BLaER1 treated with 17β-estradiol and CSF1 and Interleukin-3, amounts not matched to agents 10 nM and 100 nM (cell line): ENCODE measurements around the gene CTNNA3.

Experiments used
- H3K27ac ChIP-seq, 11 experiments: shearing (Covaris generic); formaldehyde crosslinking; 2 replicates each; pipeline ENCODE4 v1.8.1; 2022
- H3K27me3 ChIP-seq, 11 experiments: shearing (Covaris generic); formaldehyde crosslinking; 2 replicates each; pipeline ENCODE4 v1.8.1; 2022
- H3K36me3 ChIP-seq, 11 experiments: shearing (Covaris generic); formaldehyde crosslinking; 2 replicates each; pipeline ENCODE4 v1.8.1; 2022
- H3K4me1 ChIP-seq, 10 experiments: shearing (Covaris generic); formaldehyde crosslinking; 2 replicates each; pipeline ENCODE4 v1.8.1; 2022
- H3K4me2 ChIP-seq, 11 experiments: shearing (Covaris generic); formaldehyde crosslinking; 2 replicates each; pipeline ENCODE4 v1.8.1; 2022
- H3K4me3 ChIP-seq, 10 experiments: shearing (Covaris generic); formaldehyde crosslinking; 2 replicates each; pipeline ENCODE4 v1.8.1; 2022
- H3K9ac ChIP-seq, 11 experiments: shearing (Covaris generic); formaldehyde crosslinking; 2 replicates each; pipeline ENCODE4 v1.8.1; 2022
- H3K9me3 ChIP-seq, 11 experiments: shearing (Covaris generic); formaldehyde crosslinking; replicated peaks in 1 of 11; 2 replicates each; pipeline ENCODE4 v1.8.1; 2022
- H4K20me1 ChIP-seq, 11 experiments: shearing (Covaris generic); formaldehyde crosslinking; 2 replicates each; pipeline ENCODE4 v1.8.1; 2022
- Cebpa-rat ChIP-seq, 11 experiments: shearing (Covaris generic); IDR thresholded peaks; 2 replicates each; pipeline ENCODE4 v1.8.1; 2022

CTNNA3 gene

DNA sequence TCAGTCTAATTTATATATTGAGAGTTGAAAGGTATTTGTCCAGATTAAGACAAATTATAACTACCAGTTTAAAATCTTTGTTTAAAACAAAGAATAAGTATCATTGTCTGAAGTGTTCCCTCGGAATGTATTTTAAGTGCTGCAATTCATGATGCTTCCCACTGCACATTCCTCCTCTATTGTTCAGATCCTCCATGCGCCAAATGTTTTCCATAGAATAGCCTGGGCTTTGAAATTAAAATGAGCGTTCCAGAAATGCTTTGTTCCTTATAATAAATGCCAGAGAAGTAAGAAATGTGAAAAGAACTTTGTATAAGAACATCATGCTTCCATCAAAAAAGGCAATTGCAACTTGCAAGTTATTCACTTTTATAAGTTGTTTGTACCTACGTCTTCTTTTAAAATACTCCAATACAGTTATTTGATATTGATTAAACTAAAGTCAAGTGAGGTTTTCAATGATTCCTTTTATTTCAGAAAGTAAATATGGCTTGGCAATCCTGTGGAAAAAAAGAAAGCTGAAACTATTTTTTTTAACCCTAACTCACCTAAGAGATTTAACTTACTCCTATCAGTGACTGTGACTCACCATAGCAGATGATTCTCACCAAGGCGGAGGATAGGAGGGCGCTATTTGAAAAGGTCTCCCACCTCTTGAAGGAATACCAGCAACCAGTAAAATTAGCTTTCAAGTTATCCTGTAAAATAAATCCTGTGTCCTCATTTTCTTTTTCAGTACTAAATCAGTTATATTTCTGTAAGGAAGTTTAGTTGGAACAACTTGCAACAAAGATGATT is 85.8 kb downstream of the CTNNA3 start:
- Histone ChIP-seq H3K27ac (no peak overlapping the region), H3K36me3 (no peaks in the 10 kb centered on the region), H3K4me3 (no peak overlapping the region), H3K27me3 (no peaks in the 10 kb centered on the region; a peak in 1 of 22 replicates), H3K4me1 (peaks cover 0 to 15% (median 6%) of the 10 kb centered on the region in 10 experiments; a peak in 10 of 20 replicates), H3K4me2 (no peak overlapping the region), H3K9ac (no peak overlapping the region), H3K9me3 (peaks cover 0 to 14% (median 12%) of the 10 kb centered on the region in 11 experiments; a peak in 16 of 22 replicates), H4K20me1 (no peaks in the 10 kb centered on the region)
- TF ChIP-seq Cebpa-rat (IDR thresholded peaks at IDR 0.05) = no peak

DNA sequence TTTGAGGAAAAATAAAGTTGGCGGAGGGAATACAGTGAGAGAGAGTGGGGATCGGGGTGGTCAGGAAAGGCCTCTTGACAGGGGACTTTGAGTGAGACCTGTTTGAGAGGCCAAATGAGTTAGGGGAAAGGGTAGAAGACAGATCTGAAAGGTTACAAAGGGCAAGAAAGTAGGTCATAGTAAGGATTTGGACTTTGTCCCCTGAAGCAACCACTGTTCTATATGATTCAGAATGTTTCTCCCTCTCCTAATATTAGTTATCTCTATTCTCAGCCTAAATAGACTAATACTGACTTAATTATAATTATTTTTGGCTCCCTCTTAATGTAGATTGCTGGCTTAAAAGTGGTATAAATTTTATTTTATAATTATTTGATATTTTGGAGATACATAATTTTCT is 88.0 kb downstream of the CTNNA3 start:
- Histone ChIP-seq H3K9me3 (no peaks in the 10 kb centered on the region), H3K4me2 (peak overlapping the region in 3 of 11 experiments; percentile 28 to 57 (median 44); a peak in 1 of 22 replicates), H3K27ac (no peak overlapping the region), H3K4me3 (no peak overlapping the region), H3K4me1 (peaks cover 0 to 11% (median 4%) of the 10 kb centered on the region in 10 experiments; a peak in 10 of 20 replicates), H3K9ac (no peak overlapping the region), H3K36me3 (no peaks in the 10 kb centered on the region), H3K27me3 (no peaks in the 10 kb centered on the region; a peak in 1 of 22 replicates), H4K20me1 (no peaks in the 10 kb centered on the region)
- no peak for TF ChIP-seq Cebpa-rat (IDR thresholded peaks at IDR 0.05)

DNA sequence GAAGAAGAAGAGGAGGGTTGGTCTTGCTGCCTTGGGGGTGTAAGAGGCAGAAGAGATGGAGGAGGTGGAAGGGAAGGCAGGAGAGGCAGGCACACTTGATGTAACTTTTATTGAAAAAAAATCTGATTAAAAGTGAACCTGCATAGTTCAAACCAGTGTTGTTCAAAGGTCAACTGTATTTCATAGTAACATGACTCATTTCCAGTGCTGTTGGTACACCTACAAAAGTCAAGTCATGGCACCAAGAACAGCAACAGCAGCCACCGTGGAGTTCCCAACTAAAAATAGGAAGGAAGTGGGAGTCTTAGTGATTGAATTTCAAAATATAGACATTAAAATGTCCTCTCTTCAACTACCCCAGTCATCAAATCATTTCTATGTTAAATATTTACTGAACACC is 88.5 kb downstream of the CTNNA3 start:
- H3K27me3 ChIP-seq = no peaks in the 10 kb centered on the region; a peak in 1 of 22 replicates
- no peaks in the 10 kb centered on the region for H3K36me3 ChIP-seq
- H3K4me2 ChIP-seq = peak overlapping the region in 4 of 11 experiments; percentile 28 to 57 (median 46); a peak in 6 of 22 replicates
- no peaks in the 10 kb centered on the region for H4K20me1 ChIP-seq
- peaks cover 0 to 8% (median 0%) of the 10 kb centered on the region in 10 experiments; a peak in 6 of 20 replicates for H3K4me1 ChIP-seq
- no peak for TF ChIP-seq Cebpa-rat (IDR thresholded peaks at IDR 0.05)
- H3K9me3 ChIP-seq = no peaks in the 10 kb centered on the region
- H3K27ac ChIP-seq = no peak overlapping the region
- no peak overlapping the region for H3K4me3 ChIP-seq
- no peak overlapping the region for H3K9ac ChIP-seq

DNA sequence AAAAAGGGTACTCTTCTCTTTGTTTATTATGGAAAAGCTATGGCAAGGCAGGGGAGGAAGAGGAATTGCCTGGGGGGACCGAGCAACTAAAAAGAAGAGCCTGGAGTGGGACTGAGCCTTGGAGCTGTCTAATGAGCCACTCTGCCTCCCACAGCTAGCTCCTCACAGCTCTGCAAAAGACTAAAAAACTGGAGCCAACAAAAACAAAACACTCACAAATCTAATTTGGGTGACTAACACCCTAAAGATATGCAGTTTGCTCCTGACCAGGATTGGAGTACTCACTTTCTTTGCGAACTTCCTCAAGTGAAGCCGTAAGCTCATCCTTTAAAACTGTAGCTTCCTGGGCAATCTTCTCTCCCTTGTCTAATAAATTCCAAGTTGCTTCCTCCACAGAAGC is 89.4 kb downstream of the CTNNA3 start:
- Histone ChIP-seq H3K27ac (no peak overlapping the region), H3K9ac (no peak overlapping the region), H3K27me3 (no peaks in the 10 kb centered on the region), H3K9me3 (no peaks in the 10 kb centered on the region), H4K20me1 (no peaks in the 10 kb centered on the region), H3K4me2 (no peak overlapping the region), H3K4me3 (no peak overlapping the region), H3K4me1 (peaks cover 0 to 8% (median 0%) of the 10 kb centered on the region in 10 experiments; a peak in 6 of 20 replicates), H3K36me3 (no peaks in the 10 kb centered on the region)
- no peak for TF ChIP-seq Cebpa-rat (IDR thresholded peaks at IDR 0.05)

DNA sequence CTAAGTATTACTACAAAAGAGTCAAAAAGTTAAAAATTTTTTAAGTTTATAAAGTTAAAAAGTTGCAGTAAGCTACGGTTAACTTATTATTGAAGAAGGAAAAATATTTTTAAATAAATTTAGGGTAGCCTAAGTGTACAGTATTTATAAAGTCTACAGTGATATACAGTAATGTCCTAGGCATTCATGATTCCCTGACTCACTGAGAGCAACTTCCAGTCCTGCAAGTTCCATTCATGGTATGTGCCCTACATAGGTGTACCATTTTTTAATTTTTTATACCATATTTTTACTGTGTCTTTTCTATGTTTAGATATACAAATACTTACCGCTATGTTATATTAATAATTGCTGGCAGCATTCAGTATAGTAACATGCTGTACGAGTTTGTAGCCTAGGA is 92.3 kb downstream of the CTNNA3 start:
- no peaks in the 10 kb centered on the region for H3K27me3 ChIP-seq
- TF ChIP-seq Cebpa-rat (IDR thresholded peaks at IDR 0.05) = no peak
- H3K9ac ChIP-seq = no peak overlapping the region
- H4K20me1 ChIP-seq = no peaks in the 10 kb centered on the region
- H3K4me3 ChIP-seq = no peak overlapping the region
- no peaks in the 10 kb centered on the region for H3K9me3 ChIP-seq
- H3K36me3 ChIP-seq = no peaks in the 10 kb centered on the region
- H3K4me2 ChIP-seq = no peak overlapping the region
- no peak overlapping the region for H3K27ac ChIP-seq
- H3K4me1 ChIP-seq = peaks cover 0 to 8% (median 0%) of the 10 kb centered on the region in 10 experiments; a peak in 6 of 20 replicates

DNA sequence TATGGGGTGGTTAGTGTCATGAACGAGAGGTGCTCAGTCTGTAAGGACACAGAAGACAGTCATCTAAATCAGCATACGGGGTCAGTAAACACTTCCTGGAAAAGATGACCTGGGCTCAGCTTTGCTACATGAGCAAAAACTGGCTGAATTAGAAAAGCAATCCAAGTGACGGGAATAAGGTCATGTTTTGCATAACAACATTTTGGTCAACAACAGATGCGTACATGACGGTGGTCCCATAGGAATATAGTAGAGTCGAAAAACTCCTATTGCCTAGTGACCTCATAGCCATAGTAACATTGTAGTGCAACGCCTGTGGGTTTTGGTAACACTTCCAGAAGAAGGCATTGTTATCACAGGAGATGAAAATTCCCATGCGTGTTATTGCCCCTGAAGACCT is 92.9 kb downstream of the CTNNA3 start:
- no peak overlapping the region for H3K4me3 ChIP-seq
- no peaks in the 10 kb centered on the region for H3K27me3 ChIP-seq
- no peak for TF ChIP-seq Cebpa-rat (IDR thresholded peaks at IDR 0.05)
- H4K20me1 ChIP-seq = no peaks in the 10 kb centered on the region
- peaks cover 0 to 8% (median 0%) of the 10 kb centered on the region in 10 experiments; a peak in 6 of 20 replicates for H3K4me1 ChIP-seq
- peaks cover 0 to 2% (median 0%) of the 10 kb centered on the region in 11 experiments; a peak in 2 of 22 replicates for H3K9me3 ChIP-seq
- H3K4me2 ChIP-seq = no peak overlapping the region
- no peak overlapping the region for H3K9ac ChIP-seq
- no peaks in the 10 kb centered on the region for H3K36me3 ChIP-seq
- no peak overlapping the region for H3K27ac ChIP-seq

DNA sequence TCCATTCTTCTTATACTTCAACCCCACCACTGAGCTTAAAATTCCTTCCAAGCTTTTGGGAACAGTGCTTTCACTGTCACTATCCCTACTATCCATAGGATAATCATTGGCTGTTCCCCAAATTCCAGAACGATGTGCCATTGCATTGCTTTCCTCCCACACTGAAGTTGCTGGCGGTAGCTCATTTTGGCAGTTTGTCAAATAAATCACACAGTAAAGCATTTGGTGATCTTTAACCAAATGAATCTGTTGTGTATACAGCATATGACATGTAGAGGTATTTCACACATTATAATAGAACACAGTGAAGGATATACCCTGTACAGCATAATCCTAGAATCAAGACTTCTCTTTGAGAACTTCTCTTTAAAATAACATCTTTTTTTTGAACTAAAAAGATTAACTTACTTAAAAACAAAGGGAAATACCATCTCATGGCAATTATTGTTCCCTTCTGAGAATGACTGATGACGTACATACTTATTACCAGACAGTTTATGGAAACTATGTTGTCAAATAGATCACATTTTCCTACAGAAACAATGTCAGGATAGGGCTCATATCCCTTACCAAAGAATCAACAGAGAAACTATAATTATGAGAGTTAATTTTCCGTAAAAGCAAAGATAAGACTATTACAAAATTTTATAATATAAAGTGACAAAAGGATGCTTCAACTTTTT is 93.6 kb downstream of the CTNNA3 start:
- Histone ChIP-seq H3K27me3 (no peaks in the 10 kb centered on the region), H3K9ac (no peak overlapping the region), H3K4me3 (no peak overlapping the region), H3K36me3 (no peaks in the 10 kb centered on the region), H4K20me1 (no peaks in the 10 kb centered on the region), H3K4me2 (no peak overlapping the region), H3K4me1 (peaks cover 0 to 2% (median 0%) of the 10 kb centered on the region in 10 experiments; a peak in 6 of 20 replicates), H3K27ac (no peak overlapping the region), H3K9me3 (peaks cover 0 to 7% (median 0%) of the 10 kb centered on the region in 11 experiments; a peak in 2 of 22 replicates)
- no peak for TF ChIP-seq Cebpa-rat (IDR thresholded peaks at IDR 0.05)

DNA sequence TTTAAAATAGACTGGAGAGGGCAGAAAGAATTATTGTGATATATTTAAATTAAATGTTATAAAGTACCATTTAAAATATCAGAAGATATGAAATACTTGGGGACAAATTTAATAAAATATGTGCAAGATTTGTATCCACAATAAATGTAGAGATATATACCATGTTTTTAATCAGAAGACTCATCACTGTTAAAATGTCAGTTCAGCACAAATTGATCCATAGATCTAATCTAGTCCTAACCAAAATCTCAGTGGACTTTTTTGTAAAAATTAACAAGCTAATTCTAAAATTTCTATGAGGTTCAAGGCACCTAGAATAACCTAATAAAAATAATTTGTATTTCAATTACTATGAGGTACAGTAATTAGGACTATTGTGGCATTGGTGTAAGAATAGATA is 96.4 kb downstream of the CTNNA3 start:
- TF ChIP-seq Cebpa-rat (IDR thresholded peaks at IDR 0.05) = no peak

DNA sequence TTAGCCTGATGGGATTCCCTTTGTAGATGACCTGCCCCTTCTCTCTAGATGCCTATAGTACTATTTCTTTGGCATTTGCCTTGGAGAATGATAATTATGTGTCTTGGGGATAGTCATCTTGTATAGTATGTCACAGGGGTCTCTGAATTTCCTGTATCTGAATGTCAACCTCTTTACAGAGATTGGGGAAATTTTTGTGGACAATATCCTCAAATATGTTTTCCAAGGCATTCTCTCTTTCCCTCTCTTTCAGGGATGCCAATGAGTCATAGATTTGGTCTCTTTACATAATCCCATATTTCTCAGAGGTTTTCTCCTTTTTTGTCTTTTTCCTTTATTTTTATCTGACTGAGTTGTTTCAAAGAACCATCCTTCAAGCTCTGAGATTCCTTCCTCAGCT is 99.4 kb downstream of the CTNNA3 start:
- H3K27me3 ChIP-seq = no peaks in the 10 kb centered on the region
- H3K9me3 ChIP-seq = peaks cover 9 to 22% (median 16%) of the 10 kb centered on the region in 11 experiments
- H3K4me3 ChIP-seq = no peak overlapping the region

More for the DNA sequence above, 96.4 kb downstream of the CTNNA3 start:
- no peaks in the 10 kb centered on the region for H3K27me3 ChIP-seq
- peaks cover 0 to 7% (median 0%) of the 10 kb centered on the region in 11 experiments; a peak in 3 of 22 replicates for H3K9me3 ChIP-seq
- H3K4me2 ChIP-seq = no peak overlapping the region
- H3K4me1 ChIP-seq = no peaks in the 10 kb centered on the region
- H3K27ac ChIP-seq = no peak overlapping the region
- H3K36me3 ChIP-seq = no peaks in the 10 kb centered on the region
- H3K9ac ChIP-seq = no peak overlapping the region
- no peak overlapping the region for H3K4me3 ChIP-seq
- no peaks in the 10 kb centered on the region for H4K20me1 ChIP-seq

More for the DNA sequence above, 99.4 kb downstream of the CTNNA3 start:
- no peaks in the 10 kb centered on the region for H3K36me3 ChIP-seq
- H3K27ac ChIP-seq = no peak overlapping the region
- H3K4me1 ChIP-seq = no peaks in the 10 kb centered on the region
- H3K4me2 ChIP-seq = no peak overlapping the region
- no peak overlapping the region for H3K9ac ChIP-seq
- TF ChIP-seq Cebpa-rat (IDR thresholded peaks at IDR 0.05) = no peak
- H4K20me1 ChIP-seq = no peaks in the 10 kb centered on the region
